Astrocyte (in vitro differentiated cells and primary cell): ENCODE measurements around the gene TMX2. TPM values are rescaled to one million over a fixed set of nuclear protein-coding genes. Genes with fewer than 3 reads are reported as not detected.
A peak's percentile ranks its signal among the peaks of the same experiment; 100 is the strongest.

Source experiments
- DNase-seq: peaks from one replicate; pipeline ENCODE4 v3.0.0-alpha.2; 2010; ENCODE audit warnings: low read depth
- FAIRE-seq: peaks from 2 replicates; lab custom pipeline; 2011; peaks lifted over from hg19 to GRCh38; lab: Jason Lieb, UNC
- H2AFZ ChIP-seq: 2 replicates; pipeline ENCODE4 v1.6.0; 2012; ENCODE audit warnings: low read depth, low read length, inconsistent platforms
- H3K27ac ChIP-seq: 2 replicates; pipeline ENCODE4 v1.5.1; 2011; ENCODE audit warnings: low read depth, low read length, inconsistent platforms
- H3K27me3 ChIP-seq: 2 replicates; pipeline ENCODE4 v1.6.0; 2011; ENCODE audit warnings: low read length, inconsistent platforms; ENCODE audit not compliant: insufficient read depth
- H3K36me3 ChIP-seq: 2 replicates; pipeline ENCODE4 v1.5.1; 2011; ENCODE audit warnings: low read length, inconsistent platforms; ENCODE audit not compliant: insufficient read depth
- H3K4me1 ChIP-seq: 2 replicates; pipeline ENCODE4 v1.5.1; 2011; ENCODE audit warnings: low read length, inconsistent platforms; ENCODE audit not compliant: insufficient read depth
- H3K4me2 ChIP-seq: 2 replicates; pipeline ENCODE4 v1.6.0; 2012; ENCODE audit warnings: low read length, inconsistent platforms
- H3K4me3 ChIP-seq: 2 replicates; pipeline ENCODE4 v1.5.1; 2011; ENCODE audit warnings: low read depth, mild to moderate bottlenecking, low read length, inconsistent platforms; ENCODE audit not compliant: insufficient read depth
- H3K79me2 ChIP-seq: 2 replicates; pipeline ENCODE4 v1.6.0; 2012; ENCODE audit warnings: mild to moderate bottlenecking, low read length, inconsistent platforms; ENCODE audit not compliant: insufficient read depth
- H3K9ac ChIP-seq: 2 replicates; pipeline ENCODE4 v1.6.0; 2012; ENCODE audit warnings: mild to moderate bottlenecking, low read length, inconsistent platforms
- H3K9me3 ChIP-seq: 2 replicates; pipeline ENCODE4 v1.5.1; 2012; ENCODE audit warnings: low read depth, mild to moderate bottlenecking, low read length, inconsistent platforms; ENCODE audit not compliant: insufficient read depth
- H4K20me1 ChIP-seq: 2 replicates; pipeline ENCODE4 v1.6.0; 2012; ENCODE audit warnings: low read length, inconsistent platforms; ENCODE audit not compliant: insufficient read depth
- H3K27ac Mint-ChIP-seq: one replicate; pipeline ENCODE4 v1.8.0; 2021; ENCODE audit warnings: mild to moderate bottlenecking, mixed read lengths; ENCODE audit not compliant: unreplicated experiment
- H3K27me3 Mint-ChIP-seq: one replicate; pipeline ENCODE4 v1.8.0; 2021; ENCODE audit warnings: low read depth, mixed read lengths; ENCODE audit not compliant: unreplicated experiment
- H3K36me3 Mint-ChIP-seq: one replicate; pipeline ENCODE4 v1.8.0; 2021; ENCODE audit warnings: low read depth, mixed read lengths; ENCODE audit not compliant: unreplicated experiment
- H3K4me1 Mint-ChIP-seq: one replicate; pipeline ENCODE4 v1.8.0; 2021; ENCODE audit warnings: low read depth, mixed read lengths; ENCODE audit not compliant: unreplicated experiment
- H3K4me3 Mint-ChIP-seq: one replicate; pipeline ENCODE4 v1.8.0; 2021; ENCODE audit warnings: mild to moderate bottlenecking, moderate library complexity, mixed read lengths; ENCODE audit not compliant: unreplicated experiment
- H3K9me3 Mint-ChIP-seq: one replicate; pipeline ENCODE4 v1.8.0; 2021; ENCODE audit warnings: mild to moderate bottlenecking, mixed read lengths; ENCODE audit not compliant: unreplicated experiment
- EZH2 ChIP-seq: IDR thresholded peaks from 2 replicates; pipeline ENCODE4 v1.6.1; 2012; ENCODE audit warnings: mild to moderate bottlenecking, low read length, inconsistent platforms; ENCODE audit not compliant: insufficient read depth
- total RNA-seq: library from RNA; stranded (reverse); gene quantifications from 2 replicates; pipeline ENCODE4 v1.2.1, GENCODE V29; 2021
- TF ChIP-seq, protein P1 (sequence below): IDR thresholded peaks from 2 replicates; pipeline ENCODE4 v1.5.1; 2011; ENCODE audit warnings: low read depth, mild to moderate bottlenecking, inconsistent platforms, low read length, moderate library complexity; ENCODE audit not compliant: insufficient read depth

The TMX2 gene
- total RNA-seq, 1 donor from 2014 or later = 88.0 TPM

DNA sequence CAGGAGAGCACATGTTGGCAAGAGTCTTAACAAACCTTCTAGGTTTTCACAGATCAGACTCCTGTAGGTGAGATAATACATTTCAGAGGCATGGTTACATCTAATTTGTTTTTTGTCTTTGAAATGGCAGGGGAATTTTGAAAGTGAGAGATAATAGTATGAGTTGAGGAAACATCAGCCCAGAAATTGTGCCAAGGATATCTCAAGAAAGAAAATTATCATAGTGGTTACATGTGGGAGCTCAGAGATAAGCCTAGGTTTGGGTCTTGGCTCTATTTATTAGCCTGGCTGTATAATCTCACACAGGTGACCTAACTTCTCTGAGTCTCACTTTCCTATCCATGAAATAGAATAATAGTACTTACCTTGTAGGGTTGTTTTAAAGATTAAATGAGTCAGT, 38.8 kb downstream of the TMX2 start:
- Histone ChIP-seq H3K79me2 (no peaks in the 10 kb centered on the region), H3K4me3 (no peak overlapping the region), H3K27me3 (no peaks in the 10 kb centered on the region), H2AFZ (no peak overlapping the region), H3K4me1 (no peaks in the 10 kb centered on the region), H3K9me3 (no peaks in the 10 kb centered on the region), H3K36me3 (no peaks in the 10 kb centered on the region), H3K27ac (no peak overlapping the region), H3K9ac (no peak overlapping the region), H3K4me2 (no peak overlapping the region), H4K20me1 (no peaks in the 10 kb centered on the region)
- no peak for TF ChIP-seq EZH2
- TF ChIP-seq, protein P1, sequence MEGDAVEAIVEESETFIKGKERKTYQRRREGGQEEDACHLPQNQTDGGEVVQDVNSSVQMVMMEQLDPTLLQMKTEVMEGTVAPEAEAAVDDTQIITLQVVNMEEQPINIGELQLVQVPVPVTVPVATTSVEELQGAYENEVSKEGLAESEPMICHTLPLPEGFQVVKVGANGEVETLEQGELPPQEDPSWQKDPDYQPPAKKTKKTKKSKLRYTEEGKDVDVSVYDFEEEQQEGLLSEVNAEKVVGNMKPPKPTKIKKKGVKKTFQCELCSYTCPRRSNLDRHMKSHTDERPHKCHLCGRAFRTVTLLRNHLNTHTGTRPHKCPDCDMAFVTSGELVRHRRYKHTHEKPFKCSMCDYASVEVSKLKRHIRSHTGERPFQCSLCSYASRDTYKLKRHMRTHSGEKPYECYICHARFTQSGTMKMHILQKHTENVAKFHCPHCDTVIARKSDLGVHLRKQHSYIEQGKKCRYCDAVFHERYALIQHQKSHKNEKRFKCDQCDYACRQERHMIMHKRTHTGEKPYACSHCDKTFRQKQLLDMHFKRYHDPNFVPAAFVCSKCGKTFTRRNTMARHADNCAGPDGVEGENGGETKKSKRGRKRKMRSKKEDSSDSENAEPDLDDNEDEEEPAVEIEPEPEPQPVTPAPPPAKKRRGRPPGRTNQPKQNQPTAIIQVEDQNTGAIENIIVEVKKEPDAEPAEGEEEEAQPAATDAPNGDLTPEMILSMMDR = no peak
- no peak overlapping the region for H3K4me3 Mint-ChIP-seq
- DNase-seq (no peak), FAIRE-seq (no peak)
- H3K9me3 Mint-ChIP-seq = no peaks in the 10 kb centered on the region
- H3K36me3 Mint-ChIP-seq = peaks cover 3% of the 10 kb centered on the region
- peaks cover 2% of the 10 kb centered on the region for H3K4me1 Mint-ChIP-seq
- H3K27ac Mint-ChIP-seq = no peak overlapping the region
- no peaks in the 10 kb centered on the region for H3K27me3 Mint-ChIP-seq

DNA sequence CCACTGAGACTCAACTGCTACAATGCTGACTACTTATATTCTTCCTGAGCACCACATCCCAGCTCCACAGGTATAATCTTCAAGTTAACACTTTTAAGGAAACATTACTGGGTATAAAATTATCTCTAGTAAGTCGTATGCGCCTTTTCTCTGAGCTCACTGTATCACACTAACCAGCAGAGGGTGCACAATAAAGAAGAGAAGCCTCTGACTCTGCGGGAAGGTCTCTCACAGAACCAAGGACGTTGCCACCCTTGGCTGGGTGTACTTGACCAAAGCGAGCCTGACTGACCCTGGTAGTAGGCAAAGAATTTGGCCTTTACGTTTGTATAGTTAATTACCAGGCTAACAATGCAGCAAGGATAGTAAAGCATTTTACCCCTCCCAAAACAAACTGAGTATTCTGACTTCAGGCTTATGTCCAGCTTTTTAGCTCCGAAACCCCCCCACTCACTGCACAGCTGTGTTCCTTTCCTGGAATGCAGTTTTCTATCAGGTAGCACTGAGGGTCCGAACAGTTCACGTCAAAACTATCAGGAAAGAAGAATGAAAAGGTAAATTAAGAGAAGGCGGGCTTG, 39.4 kb downstream of the TMX2 start, which contains the start of gene BTBD18:
BTBD18 (minus strand) TSS at position 144 of the 578 bp plus-strand sequence. CDS start 631 bp downstream, outside the sequence.
- H3K79me2 ChIP-seq = no peaks in the 10 kb centered on the region
- DNase-seq = no peak
- H3K9ac ChIP-seq = no peak within 1 kb of the TSS
- peaks cover 2% of the 10 kb centered on the region for H3K4me1 Mint-ChIP-seq
- H3K27me3 ChIP-seq = no peaks in the 10 kb centered on the region
- no peaks in the 10 kb centered on the region for H3K4me1 ChIP-seq
- no peaks in the 10 kb centered on the region for H3K9me3 Mint-ChIP-seq
- no peak within 1 kb of the TSS for H3K4me3 Mint-ChIP-seq
- H4K20me1 ChIP-seq = no peaks in the 10 kb centered on the region
- peaks cover 3% of the 10 kb centered on the region for H3K36me3 Mint-ChIP-seq
- H2AFZ ChIP-seq = no peak within 1 kb of the TSS
- TF ChIP-seq EZH2 = no peak
- TF ChIP-seq, protein P1 = peak; percentile 54
- no peak within 1 kb of the TSS for H3K4me3 ChIP-seq
- H3K9me3 ChIP-seq = no peaks in the 10 kb centered on the region
- no peak within 1 kb of the TSS for H3K4me2 ChIP-seq
- H3K27ac ChIP-seq = no peak within 1 kb of the TSS
- peak within 1 kb of the TSS; percentile 69 for H3K27ac Mint-ChIP-seq
- H3K36me3 ChIP-seq = no peaks in the 10 kb centered on the region
- H3K27me3 Mint-ChIP-seq = no peaks in the 10 kb centered on the region
- peak; percentile 66 for FAIRE-seq

DNA sequence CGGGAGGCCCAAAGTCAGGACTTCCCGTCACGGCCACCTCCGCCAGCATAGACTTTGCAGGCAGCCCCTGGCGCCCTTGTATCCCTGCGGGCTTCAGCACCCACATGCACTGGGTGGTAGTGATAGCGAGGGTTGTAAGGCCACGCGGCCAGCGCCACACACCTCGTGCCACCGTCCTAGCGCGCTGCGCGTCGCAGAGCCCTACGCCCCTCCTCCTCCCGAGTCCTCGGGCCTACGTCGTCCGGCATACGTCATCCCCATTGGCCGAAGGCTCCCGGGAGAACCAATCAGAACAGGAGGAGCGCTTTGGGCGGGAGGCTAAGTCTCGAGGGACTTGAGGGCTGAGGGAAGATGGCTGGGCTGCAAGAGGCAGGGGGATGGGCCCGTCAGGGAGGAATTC, 40.6 kb downstream of the TMX2 start:
- TF ChIP-seq, protein P1 = no peak
- no peak for TF ChIP-seq EZH2
- no peaks in the 10 kb centered on the region for H3K79me2 ChIP-seq
- no peaks in the 10 kb centered on the region for H4K20me1 ChIP-seq
- no peak for FAIRE-seq
- H2AFZ ChIP-seq = no peak overlapping the region
- H3K4me1 ChIP-seq = no peaks in the 10 kb centered on the region
- H3K4me2 ChIP-seq = no peak overlapping the region
- no peak overlapping the region for H3K9ac ChIP-seq
- no peaks in the 10 kb centered on the region for H3K27me3 ChIP-seq
- no peaks in the 10 kb centered on the region for H3K9me3 ChIP-seq
- Mint-ChIP-seq H3K27me3 (no peaks in the 10 kb centered on the region), H3K36me3 (no peaks in the 10 kb centered on the region), H3K4me3 (no peak overlapping the region), H3K27ac (peak overlapping the region; percentile 18), H3K4me1 (peaks cover 2% of the 10 kb centered on the region), H3K9me3 (no peaks in the 10 kb centered on the region)
- no peak overlapping the region for H3K27ac ChIP-seq
- no peak overlapping the region for H3K4me3 ChIP-seq
- no peaks in the 10 kb centered on the region for H3K36me3 ChIP-seq
- no peak for DNase-seq
